H1 (cell line): ENCODE results near the gene PDZD2. TPM values are rescaled to one million over a fixed set of nuclear protein-coding genes. Genes with fewer than 3 reads are reported as not detected.

Experiments used
- CTCF ChIA-PET: fragments of 300-600 bp; sonication (Branson Sonifier 250); formaldehyde crosslinking; loops from one replicate; lab custom pipeline; 2021; ENCODE audit not compliant: partially characterized antibody; lab: Charles Lee
- POLR2A ChIA-PET: fragments of 300-600 bp; sonication (Branson Sonifier 250); formaldehyde crosslinking; loops from one replicate; lab custom pipeline; 2021; ENCODE audit warnings: inconsistent platforms; ENCODE audit not compliant: partially characterized antibody; lab: Charles Lee
- DNase-seq, 2 experiments: peaks; one replicate each; pipeline versions ENCODE4 v3.0.0 to v3.0.0-alpha.2; 2010 to 2022; ENCODE audit warnings: low spot score in 2 of 2, low read depth in 1 of 2, mixed read lengths in 1 of 2
- FAIRE-seq: peaks from 2 replicates; lab custom pipeline; 2011; peaks lifted over from hg19 to GRCh38; lab: Jason Lieb, UNC
- H2AFZ ChIP-seq: 2 replicates; pipeline ENCODE4 v1.8.1; 2012; ENCODE audit warnings: low read length, inconsistent platforms
- H2AK5ac ChIP-seq: 2 replicates; pipeline ENCODE4 v1.6.1; 2013; ENCODE audit warnings: low read depth, low read length
- H2BK120ac ChIP-seq: replicated peaks from 2 replicates; pipeline ENCODE3; 2013; ENCODE audit warnings: low read depth, low read length, inconsistent platforms
- H2BK12ac ChIP-seq: 2 replicates; pipeline ENCODE4 v1.6.1; 2013; ENCODE audit warnings: low read depth, low read length
- H2BK15ac ChIP-seq: 2 replicates; pipeline ENCODE4 v1.6.1; 2013; ENCODE audit warnings: low read length
- H2BK20ac ChIP-seq: 2 replicates; pipeline ENCODE4 v1.6.1; 2013; ENCODE audit warnings: low read length
- H2BK5ac ChIP-seq: 2 replicates; pipeline ENCODE4 v1.6.1; 2013; ENCODE audit warnings: low read depth, low read length
- H3K14ac ChIP-seq: 2 replicates; pipeline ENCODE4 v1.6.1; 2013; ENCODE audit warnings: inconsistent platforms; ENCODE audit not compliant: insufficient read length
- H3K18ac ChIP-seq: 2 replicates; pipeline ENCODE4 v1.6.1; 2013; ENCODE audit warnings: low read length; ENCODE audit errors: extremely low read depth
- H3K23ac ChIP-seq: 2 replicates; pipeline ENCODE4 v1.6.1; 2013; ENCODE audit warnings: inconsistent platforms; ENCODE audit not compliant: insufficient read length
- H3K23me2 ChIP-seq: 2 replicates; pipeline ENCODE4 v1.6.1; 2013; ENCODE audit warnings: low read depth, low read length
- H3K27ac ChIP-seq: 2 replicates; pipeline ENCODE4 v1.6.1; 2011; ENCODE audit warnings: low read depth, low read length, inconsistent platforms
- H3K27me3 ChIP-seq, 4 experiments: replicated peaks in 1 of 4; 1 replicate in 1 of 4; 2 replicates in 3 of 4; pipeline versions ENCODE4 v1.6.1 to v1.8.1; 2011 to 2013; ENCODE audit warnings: low read length in 3 of 4, mild to moderate bottlenecking in 3 of 4, inconsistent platforms in 2 of 4, mixed read lengths in 2 of 4, moderate library complexity in 1 of 4; ENCODE audit not compliant: control insufficient read depth in 3 of 4, insufficient read depth in 3 of 4; ENCODE audit errors: extremely low read depth in 1 of 4
- H3K36me3 ChIP-seq, 4 experiments: 2 replicates each; pipeline versions ENCODE4 v1.6.1 to v1.8.1; 2011 to 2013; ENCODE audit warnings: mild to moderate bottlenecking in 4 of 4, low read length in 3 of 4, moderate library complexity in 2 of 4, control low read depth in 1 of 4, inconsistent platforms in 1 of 4; ENCODE audit not compliant: insufficient read depth in 4 of 4, control insufficient read depth in 2 of 4
- H3K4ac ChIP-seq: replicated peaks from 2 replicates; pipeline ENCODE3; 2013; ENCODE audit warnings: low read length, low read depth, mixed read lengths, inconsistent platforms; ENCODE audit not compliant: insufficient read length
- H3K4me1 ChIP-seq, 4 experiments: replicated peaks in 1 of 4; 1 replicate in 1 of 4; 2 replicates in 3 of 4; pipeline versions ENCODE4 v1.6.1 to v1.8.1; 2011 to 2013; ENCODE audit warnings: low read length in 3 of 4, inconsistent platforms in 2 of 4, mixed read lengths in 1 of 4; ENCODE audit not compliant: insufficient read depth in 4 of 4, control insufficient read depth in 3 of 4
- H3K4me2 ChIP-seq, 2 experiments: 2 replicates each; pipeline versions ENCODE4 v1.6.1 to v1.8.1; 2011 to 2013; ENCODE audit warnings: low read depth in 2 of 2, low read length in 2 of 2, control low read depth in 1 of 2, inconsistent platforms in 1 of 2, mild to moderate bottlenecking in 1 of 2; ENCODE audit not compliant: insufficient read depth in 1 of 2
- H3K4me3 ChIP-seq, 4 experiments: fragments of 200-600, 300-600 bp in 1 of 4; sonication (generic), shearing (Covaris generic), sonication (Bioruptor Twin) in 1 of 4; 2 replicates each; pipeline versions ENCODE4 v1.5.1 to v1.8.1; 2011 to 2016; ENCODE audit warnings: low read length in 4 of 4, low read depth in 3 of 4, control low read depth in 2 of 4, inconsistent platforms in 2 of 4, mild to moderate bottlenecking in 2 of 4, mixed read lengths in 1 of 4, moderate library complexity in 1 of 4; ENCODE audit not compliant: insufficient read depth in 2 of 4; ENCODE audit errors: extremely low read depth in 1 of 4
- H3K56ac ChIP-seq: replicated peaks from 2 replicates; pipeline ENCODE3; 2013; ENCODE audit warnings: low read depth, mild to moderate bottlenecking, mixed read lengths, low read length, inconsistent platforms; ENCODE audit not compliant: insufficient read length
- H3K79me1 ChIP-seq: 2 replicates; pipeline ENCODE4 v1.6.1; 2013; ENCODE audit warnings: low read depth, low read length, control low read depth
- H3K79me2 ChIP-seq, 2 experiments: 2 replicates each; pipeline versions ENCODE4 v1.6.1 to v1.8.1; 2012 to 2013; ENCODE audit warnings: low read length in 2 of 2, mild to moderate bottlenecking in 2 of 2, inconsistent platforms in 1 of 2; ENCODE audit not compliant: insufficient read depth in 2 of 2, control insufficient read depth in 1 of 2
- H3K9ac ChIP-seq, 4 experiments: replicated peaks in 1 of 4; 1 replicate in 1 of 4; 2 replicates in 3 of 4; pipeline versions ENCODE4 v1.6.1 to v1.8.1; 2011 to 2013; ENCODE audit warnings: low read depth in 3 of 4, low read length in 3 of 4, control low read depth in 2 of 4, mild to moderate bottlenecking in 2 of 4, moderate library complexity in 2 of 4, inconsistent platforms in 1 of 4; ENCODE audit errors: extremely low read depth in 1 of 4
- H3K9me3 ChIP-seq, 2 experiments: 2 replicates each; pipeline versions ENCODE4 v1.6.1 to v1.8.1; 2012 to 2013; ENCODE audit warnings: mild to moderate bottlenecking in 2 of 2, moderate library complexity in 2 of 2, control low read depth in 1 of 2, inconsistent platforms in 1 of 2, low read depth in 1 of 2, low read length in 1 of 2, mixed read lengths in 1 of 2; ENCODE audit not compliant: insufficient read depth in 2 of 2
- H4K20me1 ChIP-seq, 2 experiments: replicated peaks in 1 of 2; 2 replicates each; pipeline versions ENCODE3 to v1.8.1; 2011 to 2013; ENCODE audit warnings: inconsistent platforms in 2 of 2, low read length in 2 of 2, mild to moderate bottlenecking in 1 of 2; ENCODE audit not compliant: insufficient read depth in 2 of 2, control insufficient read depth in 1 of 2
- H4K5ac ChIP-seq: 2 replicates; pipeline ENCODE4 v1.6.1; 2013; ENCODE audit warnings: low read length, low read depth, mixed read lengths, inconsistent platforms; ENCODE audit not compliant: insufficient read length
- H4K8ac ChIP-seq: 2 replicates; pipeline ENCODE4 v1.8.0; 2013; ENCODE audit warnings: mild to moderate bottlenecking, moderate library complexity, low read length, inconsistent platforms; ENCODE audit not compliant: insufficient read depth; ENCODE audit errors: extremely low read depth
- H4K91ac ChIP-seq: replicated peaks from 2 replicates; pipeline ENCODE3; 2013; ENCODE audit warnings: low read length, mixed read lengths, inconsistent platforms; ENCODE audit not compliant: insufficient read length
- BACH1 ChIP-seq: IDR thresholded peaks from 2 replicates; pipeline ENCODE4 v1.6.1; 2012; ENCODE audit warnings: low read length, improper control_type of control experiment
- CREB1 ChIP-seq: IDR thresholded peaks from 2 replicates; pipeline ENCODE4 v1.6.1; 2012; ENCODE audit warnings: inconsistent platforms
- EP300 ChIP-seq, 2 experiments: IDR thresholded peaks; 1 replicate in 1 of 2; 2 replicates in 1 of 2; pipeline ENCODE4 v1.6.1; 2011 to 2012; ENCODE audit warnings: low read depth in 2 of 2, low read length in 2 of 2, mild to moderate bottlenecking in 2 of 2, borderline replicate concordance in 1 of 2, inconsistent platforms in 1 of 2, moderate library complexity in 1 of 2
- GTF2F1 ChIP-seq: IDR thresholded peaks from 2 replicates; pipeline ENCODE4 v1.6.1; 2012; ENCODE audit warnings: low read depth, low read length, improper control_type of control experiment, borderline replicate concordance
- KDM1A ChIP-seq: fragments of 200-600, 300-600 bp; sonication (generic); IDR thresholded peaks from 2 replicates; pipeline ENCODE4 v1.7.1; 2016; ENCODE audit warnings: mild to moderate bottlenecking, low read length, borderline replicate concordance
- RXRA ChIP-seq: IDR thresholded peaks from 2 replicates; pipeline ENCODE4 v1.6.1; 2011; ENCODE audit warnings: low read depth, mild to moderate bottlenecking, low read length, moderate library complexity; ENCODE audit not compliant: insufficient read depth
- SP2 ChIP-seq: IDR thresholded peaks from 2 replicates; pipeline ENCODE4 v1.6.1; 2012; ENCODE audit warnings: mild to moderate bottlenecking, low read length, inconsistent platforms
- SUZ12 ChIP-seq: fragments of 200-600 bp; sonication (generic); IDR thresholded peaks from 2 replicates; pipeline ENCODE4 v1.6.1; 2012; ENCODE audit warnings: mild to moderate bottlenecking, inconsistent platforms, low read length, moderate library complexity, mixed read lengths
- ZNF274 ChIP-seq: IDR thresholded peaks from 2 replicates; pipeline ENCODE4 v1.7.0; 2012; ENCODE audit warnings: low read length, borderline replicate concordance; ENCODE audit errors: extremely low read depth
- WGBS, 2 experiments: shearing (Covaris generic) in 1 of 2; methylation state at CpG; one replicate each; pipeline versions ENCODE4 v1.1.6 to v1.1.7; 2013 to 2015; ENCODE audit warnings: low lambda C conversion rate in 2 of 2, mixed read lengths in 2 of 2, inconsistent platforms in 1 of 2, low coverage in 1 of 2, missing lambda C conversion rate in 1 of 2; ENCODE audit not compliant: insufficient replicate concordance in 2 of 2, insufficient coverage in 1 of 2, insufficient read length in 1 of 2; ENCODE audit errors: extremely low coverage in 1 of 2, missing lambda C conversion rate in 1 of 2; 5-methylcytosine and 5-hydroxymethylcytosine counted together
- polyA plus RNA-seq, 7 experiments: library from polyadenylated mRNA; depleted of rRNA in 3 of 7; stranded (reverse) in 5 of 7; unstranded in 2 of 7; fragments of >200 nt in 5 of 7; fragments of 200-250 nt in 2 of 7; gene quantifications; 1 replicate in 5 of 7; 2 replicates in 1 of 7; 4 replicates in 1 of 7; pipeline versions ENCODE4 v1.2.1 to v1.2.3, GENCODE V29; 2011 to 2013; ENCODE audit warnings: missing spikeins in 2 of 7, mixed read lengths in 2 of 7
- total RNA-seq: library from RNA; stranded (reverse); fragmentation: NEBNext Ultra II Directional; extraction: Animal tissue kit (Norgen Biotek cat#: 25700); gene quantifications from 2 replicates; pipeline ENCODE4 v1.2.1, GENCODE V29; 2021
- TF ChIP-seq, protein P1 (sequence below), 3 experiments: IDR thresholded peaks; 1 replicate in 2 of 3; 2 replicates in 1 of 3; pipeline versions ENCODE4 v1.5.1 to v1.6.1; 2011; ENCODE audit warnings: low read length in 3 of 3, mild to moderate bottlenecking in 3 of 3, inconsistent platforms in 2 of 3, low read depth in 1 of 3, moderate library complexity in 1 of 3; ENCODE audit not compliant: insufficient read depth in 1 of 3; ENCODE audit errors: control extremely low read depth in 1 of 3

The PDZD2 gene
- total and polyA plus RNA-seq, 2 of the 8 experiments (the other 6 are each of a cell fraction or from before 2014, with no cell fraction given) = 1.2 to 6.8 TPM

DNA sequence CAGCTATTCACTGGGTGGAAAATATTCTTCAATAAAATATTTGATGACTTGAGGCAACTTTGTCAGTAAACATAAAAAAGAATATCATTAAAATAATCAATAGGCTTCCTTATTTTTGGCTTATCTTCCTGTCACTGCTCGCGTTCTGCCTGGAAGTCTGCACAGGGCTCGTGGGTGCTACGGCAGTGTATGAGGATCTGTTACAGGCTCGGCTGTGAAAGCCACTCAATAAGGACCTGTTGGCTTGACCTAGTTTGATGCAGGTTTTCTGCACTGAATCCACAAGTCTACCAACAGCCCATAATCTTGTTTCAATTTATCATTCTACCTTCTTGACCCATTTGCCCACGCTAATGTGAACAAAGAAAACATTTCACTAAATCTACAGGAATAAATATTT lies 97.2 kb downstream of the PDZD2 start:
- Histone ChIP-seq H3K56ac (no peak overlapping the region), H3K9me3 (peaks cover 3 to 7% of the 10 kb centered on the region in 2 experiments; a peak in 2 of 4 replicates), H2BK5ac (no peak overlapping the region), H2BK15ac (no peak overlapping the region), H3K79me1 (no peaks in the 10 kb centered on the region), H2AFZ (no peak overlapping the region), H2BK120ac (no peak overlapping the region), H4K91ac (no peak overlapping the region), H3K27ac (no peak overlapping the region), H3K4ac (no peak overlapping the region), H4K8ac (no peak overlapping the region), H3K79me2 (no peaks in the 10 kb centered on the region), H3K27me3 (no peaks in the 10 kb centered on the region), H3K23ac (no peak overlapping the region), H3K23me2 (no peaks in the 10 kb centered on the region), H4K5ac (no peak overlapping the region), H3K36me3 (no peaks in the 10 kb centered on the region; a peak in 1 of 8 replicates), H3K4me1 (peaks cover 4 to 14% (median 9%) of the 10 kb centered on the region in 4 experiments; a peak in 5 of 7 replicates), H4K20me1 (no peaks in the 10 kb centered on the region), H2AK5ac (peak overlapping the region; percentile 82; the same call in 1 of the 2 replicates), H2BK12ac (no peak overlapping the region), H3K4me2 (no peak overlapping the region), H3K14ac (no peak overlapping the region), H2BK20ac (no peak overlapping the region), H3K4me3 (no peak overlapping the region), H3K9ac (no peak overlapping the region), H3K18ac (no peak overlapping the region)
- WGBS, 2 experiments = 90% methylated on average over 6 of the region's 6 CpGs; no CpG with 5 or more reads in 1 of the 2 experiments
- FAIRE-seq (no peak), DNase-seq (no peak)
- no peak for TF ChIP-seq SP2
- no peak for TF ChIP-seq GTF2F1
- TF ChIP-seq RXRA = no peak
- no peak for TF ChIP-seq KDM1A
- no peak for TF ChIP-seq ZNF274
- no peak for TF ChIP-seq CREB1
- TF ChIP-seq, protein P1, sequence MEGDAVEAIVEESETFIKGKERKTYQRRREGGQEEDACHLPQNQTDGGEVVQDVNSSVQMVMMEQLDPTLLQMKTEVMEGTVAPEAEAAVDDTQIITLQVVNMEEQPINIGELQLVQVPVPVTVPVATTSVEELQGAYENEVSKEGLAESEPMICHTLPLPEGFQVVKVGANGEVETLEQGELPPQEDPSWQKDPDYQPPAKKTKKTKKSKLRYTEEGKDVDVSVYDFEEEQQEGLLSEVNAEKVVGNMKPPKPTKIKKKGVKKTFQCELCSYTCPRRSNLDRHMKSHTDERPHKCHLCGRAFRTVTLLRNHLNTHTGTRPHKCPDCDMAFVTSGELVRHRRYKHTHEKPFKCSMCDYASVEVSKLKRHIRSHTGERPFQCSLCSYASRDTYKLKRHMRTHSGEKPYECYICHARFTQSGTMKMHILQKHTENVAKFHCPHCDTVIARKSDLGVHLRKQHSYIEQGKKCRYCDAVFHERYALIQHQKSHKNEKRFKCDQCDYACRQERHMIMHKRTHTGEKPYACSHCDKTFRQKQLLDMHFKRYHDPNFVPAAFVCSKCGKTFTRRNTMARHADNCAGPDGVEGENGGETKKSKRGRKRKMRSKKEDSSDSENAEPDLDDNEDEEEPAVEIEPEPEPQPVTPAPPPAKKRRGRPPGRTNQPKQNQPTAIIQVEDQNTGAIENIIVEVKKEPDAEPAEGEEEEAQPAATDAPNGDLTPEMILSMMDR (IDR thresholded peaks at IDR 0.05; ENCODE audit: control extremely low read depth in 1 of 3, insufficient read depth in 1 of 3, low read depth in 1 of 3, low read length in 3 of 3) = no peak
- no peak for TF ChIP-seq SUZ12
- TF ChIP-seq EP300 (IDR thresholded peaks at IDR 0.05; ENCODE audit: borderline replicate concordance in 1 of 2, low read depth in 2 of 2, low read length in 2 of 2) = no peak
- no peak for TF ChIP-seq BACH1
- POLR2A ChIA-PET = interaction anchor here (1.0 kb wide), 1 partner anchor 9 kb away, joined by 3 read pairs; no protein-coding TSS in a partner anchor
- CTCF ChIA-PET = interaction anchor here (1.0 to 1.5 kb wide), 3 partner anchors 8 to 156 kb away, joined by 3 to 4 read pairs (median 3); no protein-coding TSS in a partner anchor
